H1 (cell line): ENCODE data around the gene GPC6. TPM values are rescaled to one million over a fixed set of nuclear protein-coding genes. Genes with fewer than 3 reads are reported as not detected.

Experiments used
- CTCF ChIA-PET: fragments of 300-600 bp; sonication (Branson Sonifier 250); formaldehyde crosslinking; loops from one replicate; lab custom pipeline; 2021; ENCODE audit not compliant: partially characterized antibody; lab: Charles Lee
- POLR2A ChIA-PET: fragments of 300-600 bp; sonication (Branson Sonifier 250); formaldehyde crosslinking; loops from one replicate; lab custom pipeline; 2021; ENCODE audit warnings: inconsistent platforms; ENCODE audit not compliant: partially characterized antibody; lab: Charles Lee
- DNase-seq, 2 experiments: peaks; one replicate each; pipeline versions ENCODE4 v3.0.0 to v3.0.0-alpha.2; 2010 to 2022; ENCODE audit warnings: low spot score in 2 of 2, low read depth in 1 of 2, mixed read lengths in 1 of 2
- FAIRE-seq: peaks from 2 replicates; lab custom pipeline; 2011; peaks lifted over from hg19 to GRCh38; lab: Jason Lieb, UNC
- H2AFZ ChIP-seq: 2 replicates; pipeline ENCODE4 v1.8.1; 2012; ENCODE audit warnings: low read length, inconsistent platforms
- H2AK5ac ChIP-seq: 2 replicates; pipeline ENCODE4 v1.6.1; 2013; ENCODE audit warnings: low read depth, low read length
- H2BK120ac ChIP-seq: replicated peaks from 2 replicates; pipeline ENCODE3; 2013; ENCODE audit warnings: low read depth, low read length, inconsistent platforms
- H2BK12ac ChIP-seq: 2 replicates; pipeline ENCODE4 v1.6.1; 2013; ENCODE audit warnings: low read depth, low read length
- H2BK15ac ChIP-seq: 2 replicates; pipeline ENCODE4 v1.6.1; 2013; ENCODE audit warnings: low read length
- H2BK20ac ChIP-seq: 2 replicates; pipeline ENCODE4 v1.6.1; 2013; ENCODE audit warnings: low read length
- H2BK5ac ChIP-seq: 2 replicates; pipeline ENCODE4 v1.6.1; 2013; ENCODE audit warnings: low read depth, low read length
- H3K14ac ChIP-seq: 2 replicates; pipeline ENCODE4 v1.6.1; 2013; ENCODE audit warnings: inconsistent platforms; ENCODE audit not compliant: insufficient read length
- H3K18ac ChIP-seq: 2 replicates; pipeline ENCODE4 v1.6.1; 2013; ENCODE audit warnings: low read length; ENCODE audit errors: extremely low read depth
- H3K23ac ChIP-seq: 2 replicates; pipeline ENCODE4 v1.6.1; 2013; ENCODE audit warnings: inconsistent platforms; ENCODE audit not compliant: insufficient read length
- H3K23me2 ChIP-seq: 2 replicates; pipeline ENCODE4 v1.6.1; 2013; ENCODE audit warnings: low read depth, low read length
- H3K27ac ChIP-seq: 2 replicates; pipeline ENCODE4 v1.6.1; 2011; ENCODE audit warnings: low read depth, low read length, inconsistent platforms
- H3K27me3 ChIP-seq, 4 experiments: replicated peaks in 1 of 4; 1 replicate in 1 of 4; 2 replicates in 3 of 4; pipeline versions ENCODE4 v1.6.1 to v1.8.1; 2011 to 2013; ENCODE audit warnings: low read length in 3 of 4, mild to moderate bottlenecking in 3 of 4, inconsistent platforms in 2 of 4, mixed read lengths in 2 of 4, moderate library complexity in 1 of 4; ENCODE audit not compliant: control insufficient read depth in 3 of 4, insufficient read depth in 3 of 4; ENCODE audit errors: extremely low read depth in 1 of 4
- H3K36me3 ChIP-seq, 4 experiments: 2 replicates each; pipeline versions ENCODE4 v1.6.1 to v1.8.1; 2011 to 2013; ENCODE audit warnings: mild to moderate bottlenecking in 4 of 4, low read length in 3 of 4, moderate library complexity in 2 of 4, control low read depth in 1 of 4, inconsistent platforms in 1 of 4; ENCODE audit not compliant: insufficient read depth in 4 of 4, control insufficient read depth in 2 of 4
- H3K4ac ChIP-seq: replicated peaks from 2 replicates; pipeline ENCODE3; 2013; ENCODE audit warnings: low read length, low read depth, mixed read lengths, inconsistent platforms; ENCODE audit not compliant: insufficient read length
- H3K4me1 ChIP-seq, 4 experiments: replicated peaks in 1 of 4; 1 replicate in 1 of 4; 2 replicates in 3 of 4; pipeline versions ENCODE4 v1.6.1 to v1.8.1; 2011 to 2013; ENCODE audit warnings: low read length in 3 of 4, inconsistent platforms in 2 of 4, mixed read lengths in 1 of 4; ENCODE audit not compliant: insufficient read depth in 4 of 4, control insufficient read depth in 3 of 4
- H3K4me2 ChIP-seq, 2 experiments: 2 replicates each; pipeline versions ENCODE4 v1.6.1 to v1.8.1; 2011 to 2013; ENCODE audit warnings: low read depth in 2 of 2, low read length in 2 of 2, control low read depth in 1 of 2, inconsistent platforms in 1 of 2, mild to moderate bottlenecking in 1 of 2; ENCODE audit not compliant: insufficient read depth in 1 of 2
- H3K4me3 ChIP-seq, 4 experiments: fragments of 200-600, 300-600 bp in 1 of 4; sonication (generic), shearing (Covaris generic), sonication (Bioruptor Twin) in 1 of 4; 2 replicates each; pipeline versions ENCODE4 v1.5.1 to v1.8.1; 2011 to 2016; ENCODE audit warnings: low read length in 4 of 4, low read depth in 3 of 4, control low read depth in 2 of 4, inconsistent platforms in 2 of 4, mild to moderate bottlenecking in 2 of 4, mixed read lengths in 1 of 4, moderate library complexity in 1 of 4; ENCODE audit not compliant: insufficient read depth in 2 of 4; ENCODE audit errors: extremely low read depth in 1 of 4
- H3K56ac ChIP-seq: replicated peaks from 2 replicates; pipeline ENCODE3; 2013; ENCODE audit warnings: low read depth, mild to moderate bottlenecking, mixed read lengths, low read length, inconsistent platforms; ENCODE audit not compliant: insufficient read length
- H3K79me1 ChIP-seq: 2 replicates; pipeline ENCODE4 v1.6.1; 2013; ENCODE audit warnings: low read depth, low read length, control low read depth
- H3K79me2 ChIP-seq, 2 experiments: 2 replicates each; pipeline versions ENCODE4 v1.6.1 to v1.8.1; 2012 to 2013; ENCODE audit warnings: low read length in 2 of 2, mild to moderate bottlenecking in 2 of 2, inconsistent platforms in 1 of 2; ENCODE audit not compliant: insufficient read depth in 2 of 2, control insufficient read depth in 1 of 2
- H3K9ac ChIP-seq, 4 experiments: replicated peaks in 1 of 4; 1 replicate in 1 of 4; 2 replicates in 3 of 4; pipeline versions ENCODE4 v1.6.1 to v1.8.1; 2011 to 2013; ENCODE audit warnings: low read depth in 3 of 4, low read length in 3 of 4, control low read depth in 2 of 4, mild to moderate bottlenecking in 2 of 4, moderate library complexity in 2 of 4, inconsistent platforms in 1 of 4; ENCODE audit errors: extremely low read depth in 1 of 4
- H3K9me3 ChIP-seq, 2 experiments: 2 replicates each; pipeline versions ENCODE4 v1.6.1 to v1.8.1; 2012 to 2013; ENCODE audit warnings: mild to moderate bottlenecking in 2 of 2, moderate library complexity in 2 of 2, control low read depth in 1 of 2, inconsistent platforms in 1 of 2, low read depth in 1 of 2, low read length in 1 of 2, mixed read lengths in 1 of 2; ENCODE audit not compliant: insufficient read depth in 2 of 2
- H4K20me1 ChIP-seq, 2 experiments: replicated peaks in 1 of 2; 2 replicates each; pipeline versions ENCODE3 to v1.8.1; 2011 to 2013; ENCODE audit warnings: inconsistent platforms in 2 of 2, low read length in 2 of 2, mild to moderate bottlenecking in 1 of 2; ENCODE audit not compliant: insufficient read depth in 2 of 2, control insufficient read depth in 1 of 2
- H4K5ac ChIP-seq: 2 replicates; pipeline ENCODE4 v1.6.1; 2013; ENCODE audit warnings: low read length, low read depth, mixed read lengths, inconsistent platforms; ENCODE audit not compliant: insufficient read length
- H4K8ac ChIP-seq: 2 replicates; pipeline ENCODE4 v1.8.0; 2013; ENCODE audit warnings: mild to moderate bottlenecking, moderate library complexity, low read length, inconsistent platforms; ENCODE audit not compliant: insufficient read depth; ENCODE audit errors: extremely low read depth
- H4K91ac ChIP-seq: replicated peaks from 2 replicates; pipeline ENCODE3; 2013; ENCODE audit warnings: low read length, mixed read lengths, inconsistent platforms; ENCODE audit not compliant: insufficient read length
- CBX5 ChIP-seq: fragments of 300-800, 300-1000 bp; sonication (generic); IDR thresholded peaks from 2 replicates; pipeline ENCODE4 v1.7.1; 2016; ENCODE audit warnings: antibody characterized with exemption, low read length, low read depth
- CTBP2 ChIP-seq: IDR thresholded peaks from 2 replicates; pipeline ENCODE4 v1.7.0; 2011; ENCODE audit warnings: borderline replicate concordance, mild to moderate bottlenecking, moderate library complexity, mixed read lengths, low read length; ENCODE audit not compliant: insufficient read depth, insufficient read length
- FOSL1 ChIP-seq: IDR thresholded peaks from 2 replicates; pipeline ENCODE4 v1.6.1; 2011; ENCODE audit warnings: mild to moderate bottlenecking, low read depth, low read length, moderate library complexity; ENCODE audit not compliant: insufficient read depth
- HDAC2 ChIP-seq, 2 experiments: fragments of 300-600 bp in 1 of 2; sonication (generic) in 1 of 2; IDR thresholded peaks; 2 replicates each; pipeline ENCODE4 v1.6.1; 2011 to 2012; ENCODE audit warnings: low read depth in 2 of 2, low read length in 2 of 2, mild to moderate bottlenecking in 2 of 2, moderate library complexity in 2 of 2, borderline replicate concordance in 1 of 2, inconsistent platforms in 1 of 2
- NANOG ChIP-seq: IDR thresholded peaks from 2 replicates; pipeline ENCODE4 v1.6.1; 2011; ENCODE audit warnings: low read length, low read depth, mild to moderate bottlenecking, inconsistent platforms; ENCODE audit not compliant: insufficient read depth, poor library complexity, severe bottlenecking
- NRF1 ChIP-seq: IDR thresholded peaks from 2 replicates; pipeline ENCODE4 v1.6.1; 2011; ENCODE audit warnings: mild to moderate bottlenecking, low read depth, low read length, improper control_type of control experiment
- POLR2A ChIP-seq, 2 experiments: IDR thresholded peaks; 1 replicate in 1 of 2; 2 replicates in 1 of 2; pipeline ENCODE4 v1.6.1; 2011; ENCODE audit warnings: low read depth in 2 of 2, low read length in 2 of 2, mild to moderate bottlenecking in 2 of 2; ENCODE audit errors: control extremely low read depth in 1 of 2
- RFX5 ChIP-seq: IDR thresholded peaks from 2 replicates; pipeline ENCODE4 v1.6.1; 2011; ENCODE audit warnings: low read depth, low read length, improper control_type of control experiment, borderline replicate concordance
- SAP30 ChIP-seq: fragments of 300-600 bp; sonication (generic); IDR thresholded peaks from 2 replicates; pipeline ENCODE4 v1.7.1; 2012; ENCODE audit warnings: low read length, moderate library complexity, mild to moderate bottlenecking, inconsistent platforms; ENCODE audit not compliant: insufficient read depth, insufficient replicate concordance
- SIN3A ChIP-seq, 2 experiments: IDR thresholded peaks in 1 of 2; conservative IDR thresholded peaks in 1 of 2; 2 replicates each; pipeline ENCODE4 v1.6.1; 2011 to 2012; ENCODE audit warnings: low read length in 2 of 2, improper control_type of control experiment in 1 of 2, low read depth in 1 of 2, mild to moderate bottlenecking in 1 of 2
- SIRT6 ChIP-seq: IDR thresholded peaks from one replicate; pipeline ENCODE4 v1.7.1; 2012; ENCODE audit warnings: low read length, inconsistent platforms
- USF2 ChIP-seq: IDR thresholded peaks from 2 replicates; pipeline ENCODE4 v1.6.1; 2011; ENCODE audit warnings: low read length, improper control_type of control experiment
- WGBS, 2 experiments: shearing (Covaris generic) in 1 of 2; methylation state at CpG; one replicate each; pipeline versions ENCODE4 v1.1.6 to v1.1.7; 2013 to 2015; ENCODE audit warnings: low lambda C conversion rate in 2 of 2, mixed read lengths in 2 of 2, inconsistent platforms in 1 of 2, low coverage in 1 of 2, missing lambda C conversion rate in 1 of 2; ENCODE audit not compliant: insufficient replicate concordance in 2 of 2, insufficient coverage in 1 of 2, insufficient read length in 1 of 2; ENCODE audit errors: extremely low coverage in 1 of 2, missing lambda C conversion rate in 1 of 2; 5-methylcytosine and 5-hydroxymethylcytosine counted together
- polyA plus RNA-seq, 7 experiments: library from polyadenylated mRNA; depleted of rRNA in 3 of 7; stranded (reverse) in 5 of 7; unstranded in 2 of 7; fragments of >200 nt in 5 of 7; fragments of 200-250 nt in 2 of 7; gene quantifications; 1 replicate in 5 of 7; 2 replicates in 1 of 7; 4 replicates in 1 of 7; pipeline versions ENCODE4 v1.2.1 to v1.2.3, GENCODE V29; 2011 to 2013; ENCODE audit warnings: missing spikeins in 2 of 7, mixed read lengths in 2 of 7
- total RNA-seq: library from RNA; stranded (reverse); fragmentation: NEBNext Ultra II Directional; extraction: Animal tissue kit (Norgen Biotek cat#: 25700); gene quantifications from 2 replicates; pipeline ENCODE4 v1.2.1, GENCODE V29; 2021

Gene GPC6
- total and polyA plus RNA-seq, 2 of the 8 experiments (the other 6 are each of a cell fraction or from before 2014, with no cell fraction given) = 5.4 to 12.0 TPM

GRCh38 chr13:94330552-94331071 lies 1104.0 kb downstream of the GPC6 start:
- Histone ChIP-seq H4K20me1 (no peaks in the 10 kb centered on the region), H3K56ac (no peak overlapping the region), H3K14ac (no peak overlapping the region), H2BK20ac (no peak overlapping the region), H3K4me3 (no peak overlapping the region), H3K79me1 (no peaks in the 10 kb centered on the region), H3K27ac (no peak overlapping the region), H3K23ac (no peak overlapping the region), H2BK12ac (no peak overlapping the region), H4K91ac (no peak overlapping the region), H2AK5ac (no peak overlapping the region), H3K9me3 (no peaks in the 10 kb centered on the region), H4K5ac (no peak overlapping the region), H2BK5ac (no peak overlapping the region), H3K36me3 (no peaks in the 10 kb centered on the region), H3K9ac (no peak overlapping the region), H3K4me1 (peaks cover 0 to 7% (median 0%) of the 10 kb centered on the region in 4 experiments; a peak in 2 of 7 replicates), H3K4me2 (no peak overlapping the region), H2AFZ (no peak overlapping the region), H3K27me3 (no peaks in the 10 kb centered on the region), H2BK15ac (no peak overlapping the region), H4K8ac (no peak overlapping the region), H3K79me2 (no peaks in the 10 kb centered on the region), H3K23me2 (no peaks in the 10 kb centered on the region), H3K18ac (no peak overlapping the region), H3K4ac (no peak overlapping the region), H2BK120ac (no peak overlapping the region)
- POLR2A ChIA-PET = no interaction called here
- DNase-seq (no peak), FAIRE-seq (no peak)
- 92% methylated on average over 3 of the region's 3 CpGs; no CpG with 5 or more reads in 1 of the 2 experiments for WGBS, 2 experiments
- CTCF ChIA-PET = interaction anchor here (2.5 kb wide), 1 partner anchor 16 kb away, joined by 6 read pairs; no protein-coding TSS in a partner anchor
- no peak for TF ChIP-seq SIRT6
- no peak for TF ChIP-seq SIN3A (conservative IDR thresholded peaks at IDR 0.05 in 1 of 2, IDR thresholded peaks at IDR 0.05 in 1 of 2; ENCODE audit: low read depth in 1 of 2, low read length in 2 of 2)
- TF ChIP-seq POLR2A (IDR thresholded peaks at IDR 0.05; ENCODE audit: control extremely low read depth in 1 of 2, low read depth in 2 of 2, low read length in 2 of 2) = no peak
- TF ChIP-seq NRF1 = no peak
- no peak for TF ChIP-seq USF2
- no peak for TF ChIP-seq NANOG
- no peak for TF ChIP-seq CBX5
- no peak for TF ChIP-seq RFX5
- no peak for TF ChIP-seq FOSL1
- TF ChIP-seq CTBP2 = no peak
- TF ChIP-seq SAP30 = no peak
- no peak for TF ChIP-seq HDAC2 (IDR thresholded peaks at IDR 0.05; ENCODE audit: borderline replicate concordance in 1 of 2, low read depth in 2 of 2, low read length in 2 of 2)
